ENCODE results near the gene RCE1. TPM values are rescaled to one million over a fixed set of nuclear protein-coding genes. Genes with fewer than 3 reads are reported as not detected.

The RCE1 gene
- polyA plus RNA-seq, 1 experiment: 20.1 TPM

DNA sequence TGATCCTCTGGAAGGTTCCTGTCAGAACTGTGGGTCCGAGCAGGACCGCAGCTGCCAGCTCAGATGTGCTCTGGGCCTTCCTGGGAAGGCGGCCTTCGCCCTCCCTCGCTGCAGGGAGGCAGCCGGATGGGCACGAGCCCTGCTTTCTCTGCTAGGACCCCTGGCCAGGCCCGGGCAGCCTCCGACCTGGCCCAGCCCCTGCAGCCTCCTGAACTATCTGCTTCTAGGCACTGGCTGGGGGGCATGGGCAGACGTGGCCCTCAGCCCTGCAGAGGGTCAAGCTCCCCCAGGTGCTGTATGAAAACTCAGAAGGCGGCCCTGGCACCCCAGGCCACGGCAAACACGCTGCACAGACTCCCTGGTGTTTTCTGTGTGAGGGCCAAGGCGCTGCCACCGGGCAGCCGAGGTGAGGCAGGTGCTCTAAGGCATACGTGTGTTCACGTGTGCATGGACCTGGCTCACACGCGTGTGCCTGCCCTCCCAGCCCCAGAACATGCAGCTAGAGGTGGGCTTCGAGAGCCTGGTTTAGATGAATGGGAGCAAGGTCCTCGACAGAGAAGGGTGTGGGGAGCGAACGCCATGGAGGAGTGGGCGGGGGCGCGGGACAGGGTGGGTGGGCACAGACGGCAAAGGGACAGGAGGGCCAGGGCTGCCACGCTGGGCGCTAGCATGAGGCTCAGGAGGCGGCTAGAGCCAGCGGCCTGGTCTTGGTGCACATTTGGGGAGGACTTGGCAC is 18.0 kb downstream of the RCE1 start:
- no peaks in the 10 kb centered on the region for H3K27me3 ChIP-seq (ENCODE audit: control insufficient read depth, insufficient read depth, low read length)
- CTCF ChIA-PET: no interaction called here
- TF ChIP-seq, protein P1, sequence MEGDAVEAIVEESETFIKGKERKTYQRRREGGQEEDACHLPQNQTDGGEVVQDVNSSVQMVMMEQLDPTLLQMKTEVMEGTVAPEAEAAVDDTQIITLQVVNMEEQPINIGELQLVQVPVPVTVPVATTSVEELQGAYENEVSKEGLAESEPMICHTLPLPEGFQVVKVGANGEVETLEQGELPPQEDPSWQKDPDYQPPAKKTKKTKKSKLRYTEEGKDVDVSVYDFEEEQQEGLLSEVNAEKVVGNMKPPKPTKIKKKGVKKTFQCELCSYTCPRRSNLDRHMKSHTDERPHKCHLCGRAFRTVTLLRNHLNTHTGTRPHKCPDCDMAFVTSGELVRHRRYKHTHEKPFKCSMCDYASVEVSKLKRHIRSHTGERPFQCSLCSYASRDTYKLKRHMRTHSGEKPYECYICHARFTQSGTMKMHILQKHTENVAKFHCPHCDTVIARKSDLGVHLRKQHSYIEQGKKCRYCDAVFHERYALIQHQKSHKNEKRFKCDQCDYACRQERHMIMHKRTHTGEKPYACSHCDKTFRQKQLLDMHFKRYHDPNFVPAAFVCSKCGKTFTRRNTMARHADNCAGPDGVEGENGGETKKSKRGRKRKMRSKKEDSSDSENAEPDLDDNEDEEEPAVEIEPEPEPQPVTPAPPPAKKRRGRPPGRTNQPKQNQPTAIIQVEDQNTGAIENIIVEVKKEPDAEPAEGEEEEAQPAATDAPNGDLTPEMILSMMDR (IDR thresholded peaks at IDR 0.05; ENCODE audit: insufficient read depth, low read depth, low read length): no peak
- DNase-seq (ENCODE audit: low read depth): no peak
- no peak overlapping the region for H3K4me3 ChIP-seq (ENCODE audit: low read depth, low read length)
- H3K36me3 ChIP-seq (ENCODE audit: control insufficient read depth, insufficient read depth, low read length): peaks cover 8% of the 10 kb centered on the region
- POLR2A ChIA-PET: no interaction called here

DNA sequence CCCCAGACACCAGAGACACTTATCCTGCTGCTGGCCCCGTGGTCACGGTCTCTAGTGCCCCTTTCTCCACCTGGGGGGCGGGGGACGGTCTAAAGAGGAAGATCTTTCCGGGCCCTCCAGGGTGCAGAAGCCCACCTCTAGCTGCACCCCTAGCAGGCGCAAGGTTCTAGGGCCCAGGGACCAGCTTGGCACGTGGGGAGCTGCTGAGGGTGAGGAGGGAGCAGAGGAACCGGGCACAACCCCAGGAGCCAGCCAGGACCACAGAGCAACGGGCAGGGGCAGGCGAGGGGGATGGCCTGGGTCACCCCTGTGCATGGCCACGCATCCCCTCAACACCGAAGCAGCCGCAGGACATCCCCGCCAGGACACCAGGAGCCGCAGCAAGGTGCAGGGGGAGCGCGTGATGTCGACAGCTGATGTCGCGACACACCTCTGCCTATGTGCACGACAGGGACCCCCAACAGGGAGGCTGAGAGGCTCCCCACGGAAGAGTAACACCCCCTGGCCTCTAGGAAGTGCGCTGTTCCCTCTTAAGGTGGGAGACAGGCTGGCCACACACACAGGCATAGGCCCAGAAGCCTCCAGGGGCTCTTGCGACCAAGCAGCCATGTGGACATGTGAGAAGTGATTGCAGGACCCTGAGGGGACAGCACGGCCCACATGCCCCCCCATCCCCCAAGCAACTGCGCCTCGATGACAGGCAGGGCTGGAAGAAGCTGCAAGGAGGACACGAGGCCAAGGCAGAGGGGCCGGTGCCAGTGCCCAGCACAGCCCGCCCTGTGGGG is 18.7 kb downstream of the RCE1 start:
- Histone ChIP-seq H3K36me3 (ENCODE audit: control insufficient read depth, insufficient read depth, low read length) (peaks cover 8% of the 10 kb centered on the region), H3K27me3 (ENCODE audit: control insufficient read depth, insufficient read depth, low read length) (no peaks in the 10 kb centered on the region), H3K4me3 (ENCODE audit: low read depth, low read length) (no peak overlapping the region)
- TF ChIP-seq, protein P1 (IDR thresholded peaks at IDR 0.05; ENCODE audit: insufficient read depth, low read depth, low read length): no peak
- no peak for DNase-seq (ENCODE audit: low read depth)
- ChIA-PET CTCF (no interaction called here), POLR2A (no interaction called here)

DNA sequence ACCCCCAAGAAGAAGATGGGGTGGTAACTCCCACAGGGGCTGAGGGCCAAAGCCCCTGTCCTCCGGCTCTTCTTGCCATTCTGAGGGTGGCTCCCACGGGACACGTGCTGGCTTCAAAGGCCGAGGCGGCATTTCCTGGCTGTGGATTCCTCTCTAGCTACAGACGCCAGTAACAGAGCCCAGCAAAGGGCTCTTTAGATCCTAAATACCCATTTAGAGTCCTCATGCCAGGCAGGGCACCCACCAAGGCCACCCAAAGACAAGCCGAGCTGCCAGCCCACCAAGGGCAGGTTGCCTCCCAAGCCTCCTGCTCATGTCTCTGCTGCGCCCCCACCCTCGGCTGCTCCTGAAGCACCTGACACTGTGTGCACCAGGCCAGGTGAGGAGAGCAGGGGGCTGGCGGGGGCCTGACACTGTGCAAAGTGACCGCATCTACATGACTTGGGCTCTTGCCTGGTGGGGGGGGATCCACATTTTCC is 19.4 kb downstream of the RCE1 start:
- no peaks in the 10 kb centered on the region for H3K27me3 ChIP-seq (ENCODE audit: control insufficient read depth, insufficient read depth, low read length)
- peaks cover 8% of the 10 kb centered on the region for H3K36me3 ChIP-seq (ENCODE audit: control insufficient read depth, insufficient read depth, low read length)
- DNase-seq (ENCODE audit: low read depth): no peak
- TF ChIP-seq, protein P1 (IDR thresholded peaks at IDR 0.05; ENCODE audit: insufficient read depth, low read depth, low read length): no peak
- ChIA-PET CTCF (no interaction called here), POLR2A (no interaction called here)
- H3K4me3 ChIP-seq (ENCODE audit: low read depth, low read length): no peak overlapping the region

DNA sequence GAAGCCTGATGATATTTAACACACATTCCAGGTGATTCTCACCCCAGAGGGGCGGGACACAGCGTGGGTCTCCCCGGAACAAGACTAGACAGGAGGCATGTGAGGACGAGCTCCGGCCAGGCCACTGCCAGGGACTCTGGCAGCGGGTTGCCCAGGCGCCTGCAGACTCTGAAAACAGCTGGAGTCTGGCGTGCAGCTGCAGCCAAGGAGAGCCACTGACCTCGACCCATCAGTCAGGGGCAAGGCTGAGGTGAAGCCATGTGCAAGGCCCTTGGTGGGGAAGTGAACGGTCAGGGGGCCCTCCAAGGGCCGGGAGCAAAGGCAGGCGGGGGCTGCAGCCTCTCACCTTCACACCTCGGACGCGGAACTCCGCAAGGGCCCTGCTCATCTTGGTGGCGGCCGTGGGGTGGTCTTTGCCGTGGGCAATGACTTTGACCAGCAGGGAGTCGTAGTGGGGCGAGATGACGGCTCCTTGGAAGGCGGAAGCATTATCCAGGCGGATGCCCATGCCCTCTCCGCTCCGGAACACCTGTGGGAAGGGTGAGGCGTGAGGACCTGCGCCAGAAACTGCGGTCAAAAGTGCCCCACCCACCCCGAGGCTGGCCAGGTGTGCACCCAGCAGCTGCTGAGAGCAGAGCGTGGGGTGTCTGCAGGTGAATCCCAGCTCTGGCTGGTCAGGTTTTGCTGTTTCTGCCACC is 20.3 kb downstream of the RCE1 start:
- Histone ChIP-seq H3K4me3 (ENCODE audit: low read depth, low read length) (no peak overlapping the region), H3K27me3 (ENCODE audit: control insufficient read depth, insufficient read depth, low read length) (no peaks in the 10 kb centered on the region), H3K36me3 (ENCODE audit: control insufficient read depth, insufficient read depth, low read length) (peaks cover 6% of the 10 kb centered on the region; the same call in 1 of the 2 replicates)
- DNase-seq (ENCODE audit: low read depth): no peak
- POLR2A ChIA-PET: no interaction called here
- TF ChIP-seq, protein P1 (IDR thresholded peaks at IDR 0.05; ENCODE audit: insufficient read depth, low read depth, low read length): no peak
- CTCF ChIA-PET: interaction anchor here (0.7 kb wide), 1 partner anchor 130 kb away, joined by 3 read pairs; no protein-coding TSS in a partner anchor

All from BJ (cell line).